Activated naive CD4-positive, alpha-beta T cell treated with Interleukin-2 at 50 U/mL for 16 hours (primary cell): ENCODE results near the gene OR2T6.
"Not testable (repeated sequence)": the region's sequence is repeated elsewhere in the genome, so short reads cannot be mapped to it uniquely, and the experiment has no call there.

Experiments
- DNase-seq: peaks from one replicate; pipeline ENCODE4 v3.0.0-alpha.2; 2020

OR2T6 gene

DNA sequence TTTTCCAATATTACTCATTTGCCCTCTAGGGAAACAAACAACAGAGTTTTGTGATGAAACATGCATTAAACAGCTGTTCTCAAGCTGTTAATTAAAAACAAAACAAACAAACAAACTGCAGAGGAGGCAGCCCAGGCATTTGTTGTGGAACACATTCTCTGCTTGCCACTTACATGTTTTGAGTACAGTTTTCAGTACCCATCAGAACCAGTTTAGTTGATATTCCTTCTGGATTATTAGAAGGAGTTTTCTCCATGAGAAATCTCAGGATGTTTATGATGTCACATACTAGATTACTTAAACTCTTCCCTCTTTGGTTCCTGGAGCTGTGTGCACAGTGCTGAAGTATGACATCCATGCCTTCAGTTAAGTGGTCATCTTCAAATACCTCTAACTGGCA is at the start of gene OR2T6:
Gene OR2T6 (plus strand): TSS at position 301 of the 400 bp plus-strand sequence. CDS start 11,863 bp downstream, outside the sequence.
- no peak for DNase-seq

DNA sequence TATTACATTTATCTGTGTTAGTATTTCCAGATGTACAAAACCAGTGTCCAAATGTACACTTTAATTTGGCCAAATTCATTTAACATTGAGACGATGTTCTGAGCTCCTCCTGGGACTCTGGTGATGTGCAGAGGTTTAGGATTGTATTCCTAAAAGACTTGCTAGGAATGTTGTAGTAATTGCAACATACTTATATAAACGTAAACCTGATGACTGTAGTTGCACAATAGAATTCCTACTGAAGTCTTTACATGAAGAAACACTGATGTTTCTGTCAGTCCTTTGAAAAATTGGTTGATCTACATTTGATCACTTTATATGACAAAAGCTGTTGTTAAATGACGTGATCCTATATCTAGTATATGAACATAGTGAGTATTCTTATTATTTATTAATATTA is 32.1 kb upstream of the OR2T6 start:
- DNase-seq = no peak

DNA sequence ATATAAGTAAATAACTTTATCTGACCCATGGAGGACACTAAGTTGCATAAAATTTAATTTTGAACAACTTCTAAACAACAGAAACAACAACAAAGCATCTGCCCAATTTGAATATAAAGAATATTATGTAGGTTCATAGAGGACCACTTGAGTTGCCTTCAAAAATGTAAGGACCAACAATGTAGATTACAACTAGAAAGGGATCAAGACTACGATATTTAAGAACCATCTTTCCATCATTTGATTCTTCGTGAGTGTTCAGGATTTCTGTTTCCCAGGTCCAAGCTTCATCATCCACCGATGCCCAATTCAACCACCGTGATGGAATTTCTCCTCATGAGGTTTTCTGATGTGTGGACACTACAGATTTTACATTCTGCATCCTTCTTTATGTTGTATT is 27.1 kb upstream of the OR2T6 start, which contains the start of gene OR14C36:
Gene OR14C36 (plus strand): TSS at position 301 of the 400 bp plus-strand sequence. CDS start 0 bp downstream, at position 301.
- DNase-seq = no peak

DNA sequence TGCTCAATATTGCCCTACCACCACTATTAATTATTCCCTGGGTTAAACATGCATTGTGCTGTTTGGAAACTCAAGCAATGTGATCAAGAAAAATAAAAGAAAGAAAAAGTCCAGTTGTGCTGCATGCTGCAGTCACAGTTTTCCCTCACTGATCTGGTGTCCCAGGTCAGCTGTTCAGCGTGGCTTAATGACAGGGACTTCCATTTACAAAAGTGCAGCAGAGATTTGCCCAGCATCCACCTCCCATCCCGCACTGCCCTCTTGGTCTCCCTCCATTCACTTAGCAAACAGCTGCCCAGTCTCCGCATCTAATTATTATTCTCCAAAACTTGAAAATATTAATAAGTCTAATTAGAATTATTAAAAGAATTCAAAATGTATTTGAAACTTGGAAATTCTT is 16.1 kb upstream of the OR2T6 start:
- DNase-seq = no peak

- no peak for DNase-seq
Measured at GRCh38 chr1:248361121-248361715, 14.3 kb upstream of the OR2T6 start, which contains the start of gene OR2T4. TSS of gene OR2T4 (plus strand) at chr1:248361665. CDS start at chr1:248361665, 0 bp downstream.

GRCh38 chr1:248366609-248367008 is 8.9 kb upstream of the OR2T6 start:
- DNase-seq = no peak

GRCh38 chr1:248372394-248372793 is 3.2 kb upstream of the OR2T6 start:
- DNase-seq = no peak

- DNase-seq = no peak
Measured at GRCh38 chr1:248373761-248374160, 1.8 kb upstream of the OR2T6 start.

DNA sequence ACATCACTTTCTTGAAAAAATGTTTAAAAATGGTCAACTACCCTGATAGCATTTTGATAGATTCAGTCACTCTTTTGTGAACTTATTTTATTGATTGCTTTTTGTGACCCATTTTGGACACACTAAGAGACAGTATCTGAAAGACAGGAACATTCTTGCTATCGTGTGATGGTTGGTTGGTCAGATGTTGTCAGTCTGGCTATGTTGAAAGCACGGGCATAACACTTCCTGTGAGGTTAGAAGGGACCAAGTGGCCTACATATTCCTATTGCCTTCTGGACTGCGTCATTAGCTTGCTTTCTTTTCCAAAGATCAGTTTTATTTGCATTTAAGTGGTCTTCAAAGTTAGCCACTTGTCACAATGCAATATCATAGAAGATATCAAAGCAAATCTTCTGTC is 1.4 kb downstream of the OR2T6 start:
- DNase-seq = no peak

GRCh38 chr1:248380854-248381253 is 5.3 kb downstream of the OR2T6 start:
- no peak for DNase-seq

GRCh38 chr1:248388426-248388825 is 12.9 kb downstream of the OR2T6 start:
- no peak for DNase-seq

- DNase-seq = no peak
Measured at GRCh38 chr1:248393050-248393449, 17.5 kb downstream of the OR2T6 start.

DNA sequence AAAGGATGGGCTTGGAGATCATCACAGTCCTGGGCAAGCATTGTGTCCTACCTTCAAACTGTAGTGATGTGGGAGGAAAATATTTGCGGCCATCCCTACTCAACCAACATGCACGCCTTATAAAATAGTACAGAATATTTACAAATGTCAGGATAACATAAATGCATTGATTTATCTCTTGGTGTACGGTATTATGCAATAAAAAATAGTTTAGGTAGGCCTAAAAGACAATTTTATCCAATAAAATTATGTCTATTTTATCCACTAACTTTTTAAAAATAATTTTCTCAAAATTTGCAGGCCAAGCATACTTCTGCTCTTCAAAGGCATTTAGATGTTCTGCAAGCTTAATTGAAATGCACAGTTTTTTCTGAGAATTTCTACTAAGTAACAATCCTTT is 27.2 kb downstream of the OR2T6 start, which contains the start of gene OR2T1:
Gene OR2T1 (plus strand): TSS at position 301 of the 400 bp plus-strand sequence. CDS start 3,100 bp downstream, outside the sequence.
- no peak for DNase-seq

DNA sequence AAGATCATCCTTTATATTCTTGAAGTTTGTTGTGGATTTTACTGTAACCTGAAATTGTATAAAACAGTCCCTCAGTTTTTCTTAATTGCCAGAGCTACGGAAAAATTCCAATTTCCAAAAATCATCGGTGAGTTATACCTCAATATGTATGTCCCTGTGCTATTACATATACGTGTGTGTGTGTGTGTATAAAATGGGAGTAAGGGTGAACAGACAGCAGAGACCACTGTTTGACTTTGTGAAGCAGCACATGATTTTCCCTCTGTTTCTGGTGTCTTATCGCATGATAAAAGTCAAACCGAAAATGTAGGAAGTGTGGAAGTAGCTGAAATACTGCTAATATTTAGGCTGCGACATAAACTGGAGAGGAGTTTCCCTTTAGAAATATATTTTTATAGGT is 28.5 kb downstream of the OR2T6 start:
- no peak for DNase-seq

GRCh38 chr1:248406721-248407692 is 31.5 kb downstream of the OR2T6 start:
- no peak for DNase-seq

GRCh38 chr1:248416226-248416625 is 40.7 kb downstream of the OR2T6 start:
- DNase-seq = no peak

DNA sequence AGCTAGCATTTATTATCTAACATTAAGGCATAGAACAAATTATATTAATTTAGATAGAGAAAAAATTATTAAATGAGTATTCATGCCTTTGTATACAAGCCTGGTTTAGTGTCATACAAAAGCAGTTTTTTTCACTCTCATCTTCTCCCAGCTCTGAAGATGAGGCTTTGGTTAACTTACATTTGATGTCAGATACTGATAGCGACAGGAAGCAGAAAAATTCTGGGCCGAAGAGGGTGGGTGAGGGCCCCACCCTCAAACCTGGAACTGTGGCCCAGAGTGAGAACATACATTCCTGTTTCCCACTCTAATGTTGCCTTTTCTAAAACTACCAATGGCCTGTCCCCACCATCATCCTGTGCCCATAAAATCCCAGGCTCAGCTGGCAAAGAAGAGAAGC is 42.3 kb downstream of the OR2T6 start:
- DNase-seq = no peak

DNA sequence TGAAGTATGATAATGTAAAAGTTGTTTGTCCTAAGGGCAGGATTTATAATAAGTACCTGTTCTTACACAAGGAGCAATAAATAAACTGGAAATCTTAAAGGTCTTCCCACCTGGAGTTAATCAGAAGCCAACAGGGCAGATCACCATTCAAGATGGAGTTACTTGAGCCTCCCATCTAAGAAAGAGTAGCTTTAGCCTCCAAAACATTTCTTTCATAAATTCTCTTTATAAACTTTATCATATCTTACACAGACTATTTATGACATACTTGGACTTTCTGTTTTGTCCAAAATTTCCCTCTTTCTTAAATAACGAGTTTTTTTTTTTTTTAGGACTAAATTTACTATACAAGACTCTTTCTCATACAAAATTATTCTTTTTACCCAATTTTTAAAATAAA is 45.8 kb downstream of the OR2T6 start:
- no peak for DNase-seq

DNA sequence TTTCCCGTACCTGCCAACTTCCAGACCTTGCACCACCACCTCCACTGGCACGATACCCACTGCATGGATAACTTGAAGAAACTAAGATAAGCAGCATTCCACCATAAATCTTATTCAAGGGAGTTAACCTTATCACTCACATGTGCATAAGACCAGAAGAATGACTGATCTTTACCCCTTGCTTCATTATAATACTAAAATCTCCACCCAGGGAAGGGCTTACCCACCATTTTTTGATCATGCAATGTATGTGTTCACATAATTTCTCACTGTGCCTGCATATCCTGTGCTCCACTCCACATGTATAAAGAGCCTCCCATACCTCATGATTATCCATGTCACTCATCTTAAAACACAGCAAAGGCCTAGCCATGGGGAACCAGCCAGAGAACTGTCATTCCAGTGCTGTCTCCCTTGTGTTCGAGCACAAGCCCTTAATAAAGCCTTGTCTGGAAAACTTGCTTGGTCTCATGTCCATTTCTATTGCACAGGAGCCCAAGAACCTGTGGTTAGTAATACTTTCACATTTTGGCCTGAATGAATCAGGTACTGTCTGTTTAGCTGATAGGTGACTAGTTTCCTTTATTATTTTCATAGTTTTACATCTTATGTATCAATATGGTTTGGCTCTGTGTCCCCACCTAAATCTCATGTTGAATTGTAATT is 52.1 kb downstream of the OR2T6 start:
- DNase-seq = not testable (repeated sequence)

DNA sequence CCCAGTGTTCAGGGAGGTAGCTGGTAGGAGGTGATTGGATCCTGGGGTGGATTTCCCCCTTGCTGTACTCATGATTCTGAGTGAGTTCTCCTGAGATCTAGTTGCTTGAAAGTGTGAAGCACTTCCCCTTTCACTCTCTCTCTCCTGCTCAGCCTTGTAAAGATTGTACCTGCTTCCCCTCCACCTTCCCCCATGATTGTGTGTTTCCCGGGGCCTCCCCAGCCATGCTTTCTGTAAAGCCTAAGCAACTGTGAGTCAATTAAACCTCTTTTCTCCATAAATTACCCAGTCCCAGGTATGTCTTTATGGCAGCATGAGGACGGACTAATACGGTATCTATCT is 52.6 kb downstream of the OR2T6 start:
- DNase-seq = not testable (repeated sequence)

- DNase-seq = not testable (repeated sequence)
Measured at GRCh38 chr1:248431683-248432082, 56.1 kb downstream of the OR2T6 start.

DNA sequence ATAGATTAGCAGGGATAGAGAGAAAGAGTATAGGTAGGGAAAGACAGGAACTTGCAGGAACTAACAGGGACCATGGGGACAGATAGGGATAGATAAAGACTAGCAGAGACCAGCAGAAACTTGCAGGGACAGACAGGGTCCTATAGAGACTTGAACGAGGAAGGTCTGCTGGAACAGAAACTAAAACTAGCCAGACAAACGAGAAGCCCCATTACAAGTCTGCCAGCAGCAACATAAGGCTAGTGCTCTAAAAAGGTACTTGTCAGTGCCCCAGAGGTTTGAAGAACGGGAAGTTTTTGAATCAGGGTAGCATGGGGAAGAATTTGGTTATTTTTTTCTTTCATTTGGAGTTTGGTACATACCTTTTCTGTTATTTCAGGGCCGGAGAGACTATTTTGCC is 56.7 kb downstream of the OR2T6 start:
- DNase-seq = not testable (repeated sequence)

GRCh38 chr1:248433811-248434415 is 58.4 kb downstream of the OR2T6 start:
- not testable (repeated sequence) for DNase-seq
